ENCODE data around the gene PHRF1. TPM values are rescaled to one million over a fixed set of nuclear protein-coding genes. Genes with fewer than 3 reads are reported as not detected.

PHRF1 gene
- total and polyA plus RNA-seq, 4 donors: 2.4 to 25.2 (median 18.8) TPM

DNA sequence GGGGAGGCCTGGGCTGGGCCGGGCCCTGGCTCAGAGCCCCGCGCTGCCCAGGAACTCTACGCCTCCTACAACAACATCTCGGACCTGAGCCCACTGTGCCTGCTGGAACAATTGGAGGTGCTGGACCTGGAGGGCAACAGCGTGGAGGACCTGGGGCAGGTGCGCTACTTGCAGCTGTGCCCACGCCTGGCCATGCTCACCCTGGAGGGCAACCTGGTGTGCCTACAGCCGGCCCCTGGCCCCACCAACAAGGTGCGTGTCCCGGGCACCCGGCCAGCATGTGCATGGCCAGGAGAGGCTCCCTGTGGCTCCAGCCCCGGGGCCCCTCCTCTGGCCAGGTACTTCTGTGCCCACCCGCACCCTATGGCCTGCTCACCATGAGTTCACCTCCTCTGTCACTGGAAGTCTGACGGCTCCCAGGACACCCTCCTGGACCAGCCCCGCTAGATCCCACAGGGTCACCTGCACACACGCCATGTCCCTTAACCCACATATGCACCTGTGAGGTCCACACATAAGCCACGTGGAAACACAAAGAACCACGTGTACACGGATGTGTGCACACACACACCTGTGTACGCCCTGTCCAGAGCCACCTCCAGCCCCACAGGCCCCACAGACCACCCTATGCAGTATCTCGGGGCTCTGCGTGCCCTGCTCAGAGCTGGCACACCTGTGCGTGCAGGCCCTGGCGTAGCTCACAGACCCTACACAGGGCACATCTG lies 26.1 kb upstream of the PHRF1 start:
- peaks cover 0 to 1% (median 0%) of the 10 kb centered on the region in 4 donors for H3K36me3 ChIP-seq (ENCODE audit: control insufficient read depth in 4 of 4, insufficient read depth in 3 of 4, low read depth in 1 of 4, low read length in 3 of 4)
- no peak for DNase-seq (ENCODE audit: low spot score)
- no peaks in the 10 kb centered on the region for H3K9me3 ChIP-seq (ENCODE audit: control insufficient read depth in 4 of 4, low read length in 3 of 4)
- H3K27ac ChIP-seq (ENCODE audit: low read depth in 1 of 2, low read length in 2 of 2): no peak overlapping the region
- no peak overlapping the region for H3K4me3 ChIP-seq (ENCODE audit: low read depth in 1 of 3, low read length in 3 of 3)
- no peaks in the 10 kb centered on the region for H3K27me3 ChIP-seq (ENCODE audit: control insufficient read depth in 4 of 4, insufficient read depth in 4 of 4, low read length in 3 of 4)
- TF ChIP-seq, protein P1, sequence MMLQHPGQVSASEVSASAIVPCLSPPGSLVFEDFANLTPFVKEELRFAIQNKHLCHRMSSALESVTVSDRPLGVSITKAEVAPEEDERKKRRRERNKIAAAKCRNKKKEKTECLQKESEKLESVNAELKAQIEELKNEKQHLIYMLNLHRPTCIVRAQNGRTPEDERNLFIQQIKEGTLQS (IDR thresholded peaks at IDR 0.05): no peak
- TF ChIP-seq, protein P2, sequence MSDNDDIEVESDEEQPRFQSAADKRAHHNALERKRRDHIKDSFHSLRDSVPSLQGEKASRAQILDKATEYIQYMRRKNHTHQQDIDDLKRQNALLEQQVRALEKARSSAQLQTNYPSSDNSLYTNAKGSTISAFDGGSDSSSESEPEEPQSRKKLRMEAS (IDR thresholded peaks at IDR 0.05): no peak
- TF ChIP-seq FOXA2 (IDR thresholded peaks at IDR 0.05) (no peak), RXRA (IDR thresholded peaks at IDR 0.05) (no peak), NR2F2 (IDR thresholded peaks at IDR 0.05) (no peak), EGR1 (IDR thresholded peaks at IDR 0.05; ENCODE audit: low read depth in 2 of 2) (no peak), YY1 (IDR thresholded peaks at IDR 0.05) (no peak), FOXA1 (IDR thresholded peaks at IDR 0.05) (no peak), JUND (IDR thresholded peaks at IDR 0.05) (no peak), RAD21 (IDR thresholded peaks at IDR 0.05) (no peak), HNF4A (conservative IDR thresholded peaks at IDR 0.05) (no peak), HNF4G (IDR thresholded peaks at IDR 0.05) (no peak), SP1 (IDR thresholded peaks at IDR 0.05) (no peak), TAF1 (conservative IDR thresholded peaks at IDR 0.05) (no peak)
- TF ChIP-seq, protein P3, sequence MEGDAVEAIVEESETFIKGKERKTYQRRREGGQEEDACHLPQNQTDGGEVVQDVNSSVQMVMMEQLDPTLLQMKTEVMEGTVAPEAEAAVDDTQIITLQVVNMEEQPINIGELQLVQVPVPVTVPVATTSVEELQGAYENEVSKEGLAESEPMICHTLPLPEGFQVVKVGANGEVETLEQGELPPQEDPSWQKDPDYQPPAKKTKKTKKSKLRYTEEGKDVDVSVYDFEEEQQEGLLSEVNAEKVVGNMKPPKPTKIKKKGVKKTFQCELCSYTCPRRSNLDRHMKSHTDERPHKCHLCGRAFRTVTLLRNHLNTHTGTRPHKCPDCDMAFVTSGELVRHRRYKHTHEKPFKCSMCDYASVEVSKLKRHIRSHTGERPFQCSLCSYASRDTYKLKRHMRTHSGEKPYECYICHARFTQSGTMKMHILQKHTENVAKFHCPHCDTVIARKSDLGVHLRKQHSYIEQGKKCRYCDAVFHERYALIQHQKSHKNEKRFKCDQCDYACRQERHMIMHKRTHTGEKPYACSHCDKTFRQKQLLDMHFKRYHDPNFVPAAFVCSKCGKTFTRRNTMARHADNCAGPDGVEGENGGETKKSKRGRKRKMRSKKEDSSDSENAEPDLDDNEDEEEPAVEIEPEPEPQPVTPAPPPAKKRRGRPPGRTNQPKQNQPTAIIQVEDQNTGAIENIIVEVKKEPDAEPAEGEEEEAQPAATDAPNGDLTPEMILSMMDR (IDR thresholded peaks at IDR 0.05; ENCODE audit: low read depth, low read length, missing input control): no peak
- TF ChIP-seq, protein P4, sequence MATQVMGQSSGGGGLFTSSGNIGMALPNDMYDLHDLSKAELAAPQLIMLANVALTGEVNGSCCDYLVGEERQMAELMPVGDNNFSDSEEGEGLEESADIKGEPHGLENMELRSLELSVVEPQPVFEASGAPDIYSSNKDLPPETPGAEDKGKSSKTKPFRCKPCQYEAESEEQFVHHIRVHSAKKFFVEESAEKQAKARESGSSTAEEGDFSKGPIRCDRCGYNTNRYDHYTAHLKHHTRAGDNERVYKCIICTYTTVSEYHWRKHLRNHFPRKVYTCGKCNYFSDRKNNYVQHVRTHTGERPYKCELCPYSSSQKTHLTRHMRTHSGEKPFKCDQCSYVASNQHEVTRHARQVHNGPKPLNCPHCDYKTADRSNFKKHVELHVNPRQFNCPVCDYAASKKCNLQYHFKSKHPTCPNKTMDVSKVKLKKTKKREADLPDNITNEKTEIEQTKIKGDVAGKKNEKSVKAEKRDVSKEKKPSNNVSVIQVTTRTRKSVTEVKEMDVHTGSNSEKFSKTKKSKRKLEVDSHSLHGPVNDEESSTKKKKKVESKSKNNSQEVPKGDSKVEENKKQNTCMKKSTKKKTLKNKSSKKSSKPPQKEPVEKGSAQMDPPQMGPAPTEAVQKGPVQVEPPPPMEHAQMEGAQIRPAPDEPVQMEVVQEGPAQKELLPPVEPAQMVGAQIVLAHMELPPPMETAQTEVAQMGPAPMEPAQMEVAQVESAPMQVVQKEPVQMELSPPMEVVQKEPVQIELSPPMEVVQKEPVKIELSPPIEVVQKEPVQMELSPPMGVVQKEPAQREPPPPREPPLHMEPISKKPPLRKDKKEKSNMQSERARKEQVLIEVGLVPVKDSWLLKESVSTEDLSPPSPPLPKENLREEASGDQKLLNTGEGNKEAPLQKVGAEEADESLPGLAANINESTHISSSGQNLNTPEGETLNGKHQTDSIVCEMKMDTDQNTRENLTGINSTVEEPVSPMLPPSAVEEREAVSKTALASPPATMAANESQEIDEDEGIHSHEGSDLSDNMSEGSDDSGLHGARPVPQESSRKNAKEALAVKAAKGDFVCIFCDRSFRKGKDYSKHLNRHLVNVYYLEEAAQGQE (IDR thresholded peaks at IDR 0.05): no peak
- TF ChIP-seq, protein P5, sequence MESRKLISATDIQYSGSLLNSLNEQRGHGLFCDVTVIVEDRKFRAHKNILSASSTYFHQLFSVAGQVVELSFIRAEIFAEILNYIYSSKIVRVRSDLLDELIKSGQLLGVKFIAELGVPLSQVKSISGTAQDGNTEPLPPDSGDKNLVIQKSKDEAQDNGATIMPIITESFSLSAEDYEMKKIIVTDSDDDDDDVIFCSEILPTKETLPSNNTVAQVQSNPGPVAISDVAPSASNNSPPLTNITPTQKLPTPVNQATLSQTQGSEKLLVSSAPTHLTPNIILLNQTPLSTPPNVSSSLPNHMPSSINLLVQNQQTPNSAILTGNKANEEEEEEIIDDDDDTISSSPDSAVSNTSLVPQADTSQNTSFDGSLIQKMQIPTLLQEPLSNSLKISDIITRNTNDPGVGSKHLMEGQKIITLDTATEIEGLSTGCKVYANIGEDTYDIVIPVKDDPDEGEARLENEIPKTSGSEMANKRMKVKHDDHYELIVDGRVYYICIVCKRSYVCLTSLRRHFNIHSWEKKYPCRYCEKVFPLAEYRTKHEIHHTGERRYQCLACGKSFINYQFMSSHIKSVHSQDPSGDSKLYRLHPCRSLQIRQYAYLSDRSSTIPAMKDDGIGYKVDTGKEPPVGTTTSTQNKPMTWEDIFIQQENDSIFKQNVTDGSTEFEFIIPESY (IDR thresholded peaks at IDR 0.05): no peak
- H3K4me1 ChIP-seq (ENCODE audit: control insufficient read depth in 4 of 4, insufficient read depth in 4 of 4, low read length in 3 of 4): peaks cover 6 to 19% (median 10%) of the 10 kb centered on the region in 4 donors
- WGBS: 94% methylated on average over 25 of the region's 25 CpGs
- no peak overlapping the region for H3K9ac ChIP-seq (ENCODE audit: low read depth in 1 of 2, low read length in 2 of 2)
